Stimulated activated CD8-positive, alpha-beta memory T cell treated with anti-CD3 and anti-CD28 coated beads, Interleukin-12 subunit alpha, Interleukin-12 subunit beta, amount 100 ng/mL, for 4 hours (primary cell): ENCODE measurements around the gene DNAJA3.
"Not testable (repeated sequence)": the region's sequence is repeated elsewhere in the genome, so short reads cannot be mapped to it uniquely, and the experiment has no call there.

Experiments used
- DNase-seq: peaks from one replicate; pipeline ENCODE4 v3.0.0-alpha.2; 2020; ENCODE audit warnings: low read depth

Gene DNAJA3

GRCh38 chr16:4387781-4388180 is 37.9 kb upstream of the DNAJA3 start:
- DNase-seq = no peak

- DNase-seq = no peak
These were observed 37.2 kb upstream of the DNAJA3 start for GRCh38 chr16:4388271-4389021.

- no peak for DNase-seq
These were observed 36.4 kb upstream of the DNAJA3 start for GRCh38 chr16:4389051-4389955.

- no peak for DNase-seq
These were observed 35.1 kb upstream of the DNAJA3 start for GRCh38 chr16:4390266-4391260.

GRCh38 chr16:4391631-4392381 is 33.9 kb upstream of the DNAJA3 start:
- no peak for DNase-seq

DNA sequence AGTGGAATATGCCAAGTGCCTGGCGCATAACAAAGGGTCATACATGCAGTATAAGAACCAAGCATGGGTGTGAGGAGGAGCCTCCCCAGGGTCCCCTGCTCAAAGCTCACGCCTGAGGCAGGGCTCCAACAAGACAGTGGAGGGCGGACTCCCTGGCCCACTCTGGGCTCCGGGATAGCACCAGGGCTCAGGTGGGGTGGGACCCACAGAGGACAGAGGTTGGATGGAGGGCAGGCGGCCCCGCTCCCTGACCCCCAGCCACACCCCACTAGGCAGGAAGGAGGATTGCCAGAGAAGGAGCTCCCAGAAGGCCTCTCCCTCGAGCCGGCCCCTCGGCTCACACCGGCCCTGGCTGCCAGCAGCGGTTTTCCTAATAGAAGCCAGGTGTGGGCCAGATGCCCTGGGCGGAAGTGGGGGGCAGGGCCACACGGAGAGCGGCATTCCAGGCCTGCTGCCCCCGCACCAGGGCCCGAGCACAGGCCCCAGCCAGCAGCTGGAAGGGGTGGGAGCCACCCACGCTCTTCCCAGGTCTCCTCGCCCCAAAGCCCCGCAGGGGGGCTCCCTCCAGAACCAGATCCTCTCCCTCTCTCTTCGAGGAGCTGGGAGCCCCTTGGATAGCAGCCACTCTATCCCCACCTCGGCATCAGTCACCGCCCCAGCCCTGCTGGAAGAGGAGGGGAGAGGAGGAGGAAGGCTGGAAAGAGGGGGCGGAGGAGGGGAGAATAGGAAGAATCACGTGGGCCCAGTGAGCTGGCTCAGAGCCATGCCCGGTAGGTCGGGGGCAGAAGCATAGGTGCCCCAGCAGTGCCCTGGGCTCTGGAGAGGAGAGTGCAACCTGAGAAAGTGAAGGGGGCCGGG is 33.1 kb upstream of the DNAJA3 start:
- DNase-seq = no peak

DNA sequence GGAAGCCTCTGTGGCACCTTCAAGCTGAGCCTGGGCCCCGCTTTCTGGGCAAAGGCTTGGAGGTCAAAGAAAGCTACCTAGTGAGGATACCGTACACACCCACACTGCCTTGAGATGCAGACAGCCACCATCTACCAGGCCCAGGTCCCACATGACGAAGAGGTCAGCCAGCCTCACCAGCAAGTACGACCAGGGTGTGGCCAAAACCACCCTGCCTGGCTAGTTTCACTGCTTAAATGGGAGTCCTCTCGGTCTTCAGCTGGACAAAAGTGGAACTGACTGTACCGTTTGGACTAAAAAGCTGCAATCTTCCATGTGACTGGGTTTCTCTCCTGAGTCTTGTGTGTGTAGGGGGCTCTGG is 32.4 kb upstream of the DNAJA3 start:
- DNase-seq = no peak

GRCh38 chr16:4393850-4394249 is 31.8 kb upstream of the DNAJA3 start:
- not testable (repeated sequence) for DNase-seq

GRCh38 chr16:4395055-4395726 is 30.5 kb upstream of the DNAJA3 start:
- no peak for DNase-seq

DNA sequence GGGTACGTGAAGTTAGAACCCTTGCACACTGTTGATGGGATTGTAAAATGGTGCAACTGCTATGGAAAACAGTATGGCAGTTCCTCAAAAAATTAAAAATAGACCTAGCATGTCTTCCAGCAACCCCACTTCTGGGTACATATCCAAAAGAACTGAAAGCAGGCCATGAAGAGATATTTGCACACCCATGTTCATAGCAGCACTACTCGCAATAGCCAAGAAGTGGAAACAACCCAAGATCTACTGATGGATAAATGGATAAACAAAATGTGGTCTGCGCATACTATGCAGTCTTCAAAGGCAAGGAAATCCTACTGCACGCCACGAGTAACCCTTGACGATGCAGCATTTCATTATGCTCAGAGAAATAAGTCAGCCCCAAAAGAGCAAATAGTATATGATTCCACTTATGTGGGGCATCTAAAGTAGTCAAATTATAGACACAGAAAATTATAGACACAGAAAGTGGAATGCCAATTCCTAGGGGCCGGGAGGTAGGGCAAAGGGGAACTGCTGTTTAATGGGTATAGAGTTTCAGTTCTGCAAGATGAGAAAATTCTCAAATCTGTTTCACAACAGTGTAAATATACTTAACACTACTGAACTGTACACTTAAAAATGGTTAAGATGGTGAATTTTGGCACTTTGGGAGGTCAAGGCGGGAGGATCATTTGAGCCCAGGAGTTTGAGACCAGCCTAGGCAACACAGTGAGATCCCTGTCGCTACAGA is 26.5 kb upstream of the DNAJA3 start:
- DNase-seq = no peak

DNA sequence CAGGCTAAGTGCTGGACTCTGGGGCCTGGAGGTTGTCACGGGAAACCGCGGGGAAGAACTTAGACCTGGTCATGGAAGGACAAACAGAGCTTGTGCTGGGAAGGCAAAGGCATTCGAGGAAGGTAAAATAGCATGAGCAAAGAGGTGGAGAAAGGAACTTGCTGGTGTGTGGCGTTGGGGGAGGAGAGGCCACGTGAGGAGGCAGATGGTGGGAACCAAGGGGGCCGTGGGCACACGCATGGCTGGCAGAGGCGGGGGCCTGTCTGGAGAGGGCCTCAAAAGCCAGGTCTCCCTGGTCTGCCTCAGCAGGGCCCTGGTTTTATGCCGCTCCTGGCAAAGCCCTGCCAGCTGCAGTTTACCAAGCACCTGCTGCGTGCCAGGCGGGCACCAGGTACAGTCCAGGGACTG is 24.6 kb upstream of the DNAJA3 start:
- no peak for DNase-seq

- no peak for DNase-seq
These were observed 24.2 kb upstream of the DNAJA3 start for GRCh38 chr16:4401510-4401909.

DNA sequence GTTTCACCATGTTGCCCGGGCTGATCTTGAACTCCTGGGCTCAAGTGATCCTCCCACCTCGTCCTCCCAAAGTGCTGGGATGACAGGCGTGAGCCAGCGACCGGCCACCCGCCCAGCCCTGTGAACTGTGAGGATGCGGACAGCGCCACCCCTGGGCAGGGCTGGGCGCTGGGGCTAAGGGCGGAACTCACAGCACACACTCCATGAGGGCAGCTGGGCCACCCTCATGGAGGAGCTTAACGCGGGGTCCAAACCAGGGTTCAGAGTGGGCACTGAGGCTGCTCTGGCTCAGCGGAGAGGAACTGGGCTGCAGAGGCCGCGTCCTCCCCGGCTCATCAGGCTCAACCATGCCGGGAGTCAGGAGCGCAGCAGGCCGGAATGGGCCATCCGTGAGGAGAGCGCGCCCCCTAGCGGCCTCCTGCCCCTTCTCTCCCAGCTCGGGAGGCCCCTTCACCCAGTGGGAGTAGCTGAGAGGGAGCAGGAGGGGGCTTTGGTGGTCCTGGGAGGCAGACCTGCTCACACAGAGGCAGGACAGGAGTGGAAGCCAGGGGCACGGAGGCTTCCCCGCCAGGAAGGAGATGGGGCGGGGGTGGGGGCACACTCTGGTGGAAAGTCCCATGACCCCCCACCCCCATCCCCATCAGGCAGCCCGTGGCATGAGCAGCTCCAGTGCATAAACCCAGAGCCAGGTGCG is 23.1 kb upstream of the DNAJA3 start:
- DNase-seq = peak; percentile 45

GRCh38 chr16:4403133-4403949 is 22.3 kb upstream of the DNAJA3 start:
- DNase-seq = no peak

DNA sequence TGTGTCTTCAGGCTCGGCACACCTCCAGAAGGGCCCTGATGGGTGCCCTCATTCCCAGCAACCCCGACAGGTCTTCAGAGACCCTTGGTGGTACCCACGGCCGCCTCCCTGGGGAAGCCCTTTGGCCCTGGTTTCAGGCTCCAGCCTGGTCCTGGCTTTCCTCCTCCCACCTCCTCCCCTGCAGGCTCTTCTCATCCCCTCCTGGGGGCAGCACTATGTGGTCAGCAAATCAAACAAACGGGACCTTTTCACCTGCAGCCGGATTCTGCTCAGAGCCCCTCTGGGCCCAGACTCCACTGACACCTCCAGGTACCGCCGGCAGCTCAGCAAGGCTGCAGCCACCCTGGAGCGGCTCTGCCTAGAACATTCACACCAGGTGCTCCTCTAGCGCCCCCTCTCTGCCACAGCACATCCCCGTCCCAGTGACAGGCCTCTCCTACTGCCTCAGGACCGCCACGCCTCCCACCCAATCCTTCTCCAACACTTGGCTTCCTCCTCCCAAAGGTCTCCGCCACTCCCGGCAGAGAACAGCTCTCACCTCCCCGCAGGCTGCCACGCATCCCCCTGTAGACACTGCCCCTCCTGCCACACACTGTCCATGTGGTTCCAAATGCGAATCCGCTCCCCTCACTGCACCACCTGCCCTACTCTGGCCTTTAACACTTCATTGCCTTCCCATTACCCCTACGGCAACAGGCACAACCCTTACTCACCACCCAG is 21.3 kb upstream of the DNAJA3 start:
- DNase-seq = no peak

DNA sequence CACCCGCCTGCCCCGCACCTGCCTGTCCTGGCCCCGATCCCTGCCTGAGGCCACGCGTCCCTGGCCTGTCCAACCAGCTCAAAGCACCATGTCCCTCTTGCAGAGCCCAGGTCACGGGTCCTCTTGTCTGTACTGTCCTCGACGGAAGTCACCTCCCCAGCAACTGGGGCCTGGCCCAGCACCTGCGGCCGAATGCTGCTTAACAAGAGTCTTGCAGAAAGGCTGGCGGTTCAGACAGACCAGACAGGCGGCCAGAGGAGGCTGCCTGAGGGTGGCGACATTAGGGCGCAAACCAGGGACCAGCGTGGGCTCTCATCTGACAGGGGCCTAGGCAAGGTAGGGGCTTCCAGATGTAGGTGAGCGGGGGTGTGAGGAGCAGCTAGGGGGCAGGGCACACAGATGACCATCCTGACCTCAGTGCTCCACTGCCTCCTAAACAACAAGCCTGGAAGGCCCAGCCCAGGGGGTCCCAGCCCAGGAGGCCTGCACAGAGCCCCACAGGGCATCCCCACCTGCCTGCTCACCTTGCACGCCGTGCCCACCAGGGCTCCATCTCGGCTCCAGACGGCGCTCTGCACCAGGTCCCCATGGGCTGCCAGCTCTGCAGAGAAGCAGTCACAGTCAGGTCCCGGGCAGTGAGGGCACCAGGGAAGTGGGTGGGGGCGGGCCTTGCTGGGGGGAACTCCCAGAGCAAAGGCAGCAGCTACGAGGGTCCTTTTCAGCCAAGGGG is 20.5 kb upstream of the DNAJA3 start:
- no peak for DNase-seq
